ENCODE measurements around the gene FURIN. TPM values are rescaled to one million over a fixed set of nuclear protein-coding genes. Genes with fewer than 3 reads are reported as not detected.
"Not testable (repeated sequence)": the region's sequence is repeated elsewhere in the genome, so short reads cannot be mapped to it uniquely, and the experiment has no call there.

The FURIN gene
- total RNA-seq, 4 donors from 2014 or later = 76.7 to 159 (median 118) TPM

- in situ Hi-C loops (cut with MboI; ENCODE audit: low sequenced_read_pairs in 4 of 4) (no loop called here), intact Hi-C loops (cut with DNase I; ENCODE audit: low total_unique reads) (no loop called here)
- DNase-seq = no peak
- TF ChIP-seq POLR2A (IDR thresholded peaks at IDR 0.05) = no peak
- no peak for TF ChIP-seq CTCF (IDR thresholded peaks at IDR 0.05 in 4 of 5, conservative IDR thresholded peaks at IDR 0.05 in 1 of 5)
- Histone ChIP-seq H3K4me3 (no peak overlapping the region), H3K27me3 (no peaks in the 10 kb centered on the region), H3K4me1 (peaks cover 15 to 25% of the 10 kb centered on the region in 2 donors), H3K27ac (peak overlapping the region in 3 of 4 donors; percentile 16 to 62 (median 55)), H3K36me3 (peaks cover 0 to 72% of the 10 kb centered on the region in 2 donors), H3K9me3 (no peaks in the 10 kb centered on the region)
- no peak for ATAC-seq
These were observed 38.8 kb downstream of the FURIN start for GRCh38 chr15:90907051-90907660.

- peaks cover 15 to 25% of the 10 kb centered on the region in 2 donors for H3K4me1 ChIP-seq
- H3K9me3 ChIP-seq = no peaks in the 10 kb centered on the region
- no peak for ATAC-seq
- H3K36me3 ChIP-seq = peaks cover 0 to 80% of the 10 kb centered on the region in 2 donors
- DNase-seq = no peak
- in situ Hi-C loops (cut with MboI; ENCODE audit: low sequenced_read_pairs in 4 of 4) (no loop called here), intact Hi-C loops (cut with DNase I; ENCODE audit: low total_unique reads) (no loop called here)
- no peak for TF ChIP-seq POLR2A (IDR thresholded peaks at IDR 0.05)
- no peak for TF ChIP-seq CTCF (IDR thresholded peaks at IDR 0.05 in 4 of 5, conservative IDR thresholded peaks at IDR 0.05 in 1 of 5)
- peak overlapping the region; percentile 16 to 62 (median 37) for H3K27ac ChIP-seq
- H3K27me3 ChIP-seq = no peaks in the 10 kb centered on the region
- no peak overlapping the region for H3K4me3 ChIP-seq
These were observed 39.6 kb downstream of the FURIN start for GRCh38 chr15:90907838-90908507.

GRCh38 chr15:90909449-90909848 lies 41.1 kb downstream of the FURIN start:
- H3K36me3 ChIP-seq = peaks cover 0 to 95% of the 10 kb centered on the region in 2 donors
- peaks cover 4 to 26% of the 10 kb centered on the region in 2 donors for H3K4me1 ChIP-seq
- in situ Hi-C loops (cut with MboI; ENCODE audit: low sequenced_read_pairs in 4 of 4); H3K9me3 ChIP-seq; H3K27ac ChIP-seq; ATAC-seq; H3K4me3 ChIP-seq; H3K27me3 ChIP-seq; intact Hi-C loops (cut with DNase I; ENCODE audit: low total_unique reads); DNase-seq: not testable (repeated sequence)

- Histone ChIP-seq H3K4me1 (peaks cover 4 to 31% of the 10 kb centered on the region in 2 donors), H3K4me3 (no peak overlapping the region), H3K27ac (no peak overlapping the region), H3K9me3 (no peaks in the 10 kb centered on the region), H3K36me3 (peaks cover 0 to 99% of the 10 kb centered on the region in 2 donors), H3K27me3 (no peaks in the 10 kb centered on the region)
- TF ChIP-seq POLR2A (IDR thresholded peaks at IDR 0.05) (no peak), CTCF (IDR thresholded peaks at IDR 0.05 in 4 of 5, conservative IDR thresholded peaks at IDR 0.05 in 1 of 5) (no peak)
- intact Hi-C loops (cut with DNase I; ENCODE audit: low total_unique reads) (no loop called here), in situ Hi-C loops (cut with MboI; ENCODE audit: low sequenced_read_pairs in 4 of 4) (no loop called here)
- DNase-seq = no peak
- ATAC-seq = no peak
These were observed 41.6 kb downstream of the FURIN start for GRCh38 chr15:90909976-90910375.

GRCh38 chr15:90910441-90911301 lies 42.3 kb downstream of the FURIN start:
- Histone ChIP-seq H3K4me3 (no peak overlapping the region), H3K9me3 (no peaks in the 10 kb centered on the region), H3K36me3 (peaks cover 0 to 93% of the 10 kb centered on the region in 2 donors), H3K27ac (no peak overlapping the region), H3K4me1 (peaks cover 6 to 38% of the 10 kb centered on the region in 2 donors), H3K27me3 (no peaks in the 10 kb centered on the region)
- TF ChIP-seq CTCF (IDR thresholded peaks at IDR 0.05 in 4 of 5, conservative IDR thresholded peaks at IDR 0.05 in 1 of 5) (no peak), POLR2A (IDR thresholded peaks at IDR 0.05) (no peak)
- no peak for DNase-seq
- no peak for ATAC-seq
- intact Hi-C loops (cut with DNase I; ENCODE audit: low total_unique reads) (no loop called here), in situ Hi-C loops (cut with MboI; ENCODE audit: low sequenced_read_pairs in 4 of 4) (no loop called here)

All from gastrocnemius medialis (tissue), 4 donors.